HG03025 (cell line): Measurements from ENCODE around the gene HRAS.

Source experiments
- ATAC-seq: cut with Tn5 transposase; IDR thresholded peaks from one replicate; pipeline ENCODE4 v1.9.1; 2021; ENCODE audit warnings: mild to moderate bottlenecking, moderate library complexity; ENCODE audit not compliant: unreplicated experiment, low FRiP score

Gene HRAS

GRCh38 chr11:554428-555226, 19.3 kb upstream of the HRAS start:
- ATAC-seq = no peak

- no peak for ATAC-seq
Measured at GRCh38 chr11:553988-554340, 18.6 kb upstream of the HRAS start.

- no peak for ATAC-seq
Measured at GRCh38 chr11:553083-553987, 18.0 kb upstream of the HRAS start.

GRCh38 chr11:551596-551995, 16.2 kb upstream of the HRAS start:
- no peak for ATAC-seq

- no peak for ATAC-seq
Measured at GRCh38 chr11:551131-551530, 15.8 kb upstream of the HRAS start.

GRCh38 chr11:550746-551085, 15.3 kb upstream of the HRAS start:
- no peak for ATAC-seq

GRCh38 chr11:550021-550745, 14.8 kb upstream of the HRAS start:
- no peak for ATAC-seq

- no peak for ATAC-seq
Measured at GRCh38 chr11:548700-549603, 13.6 kb upstream of the HRAS start.

- ATAC-seq = no peak
Measured at GRCh38 chr11:545171-545570, 9.8 kb upstream of the HRAS start.

GRCh38 chr11:544817-545166, 9.4 kb upstream of the HRAS start:
- ATAC-seq = no peak

- no peak for ATAC-seq
Measured at GRCh38 chr11:541433-541885, 6.1 kb upstream of the HRAS start.

- no peak for ATAC-seq
Measured at GRCh38 chr11:540583-541432, 5.4 kb upstream of the HRAS start.

GRCh38 chr11:539971-540481, 4.7 kb upstream of the HRAS start:
- ATAC-seq = no peak

GRCh38 chr11:538431-539051, 3.2 kb upstream of the HRAS start:
- no peak for ATAC-seq

GRCh38 chr11:537622-538430, 2.5 kb upstream of the HRAS start:
- no peak for ATAC-seq

GRCh38 chr11:536841-537621, 1.7 kb upstream of the HRAS start, which contains the start of gene LRRC56:
Gene LRRC56, plus strand, starts transcription at chr11:537527. Its CDS starts 3,158 bp downstream, at chr11:540685.
- peak; percentile 40 for ATAC-seq

- no peak for ATAC-seq
Measured at GRCh38 chr11:535210-535518, 212 bp downstream of the HRAS start.
